Measurements from ENCODE around the gene POMT1. TPM values are rescaled to one million over a fixed set of nuclear protein-coding genes. Genes with fewer than 3 reads are reported as not detected.

POMT1 gene
- total RNA-seq, 4 donors from 2014 or later, result 33.3 to 45.9 (median 38.0) TPM

Small RNA genes lying within 50 kb of the gene (small RNA-seq; reads per million reads assigned to genes)
- gene SNORD62A, result not detected
- gene SNORD62B, result not detected

Other genes with a start within 250 kb of the POMT1 start
- 1 to 10 TPM; 2.5 to 4.8 (median 4.2) TPM for gene FAM78A, start 226.4 kb upstream of the POMT1 start, total RNA-seq
- 10 to 100 TPM; 14.4 to 24.6 (median 21.5) TPM for gene PLPP7, start 213.2 kb upstream of the POMT1 start, total RNA-seq
- 100 to 1,000 TPM in 3 of 4 donors, 10 to 100 TPM in 1; 94.8 to 236 (median 174) TPM for gene PRRC2B, start 108.8 kb upstream of the POMT1 start, total RNA-seq
- 10 to 100 TPM; 32.7 to 45.7 (median 41.8) TPM for gene UCK1, start 28.3 kb downstream of the POMT1 start, total RNA-seq
- not detected for gene PRRT1B, start 42.6 kb downstream of the POMT1 start, total RNA-seq
- gene RAPGEF1, start 237.2 kb downstream of the POMT1 start, total RNA-seq, result 10 to 100 TPM; 32.0 to 57.3 (median 38.9) TPM